K562 (cell line): ENCODE measurements around the gene NACAD. TPM values are rescaled to one million over a fixed set of nuclear protein-coding genes. Genes with fewer than 3 reads are reported as not detected.

Experiments
- BDP1 ChIP-seq: IDR thresholded peaks from 3 replicates; pipeline ENCODE4 v1.6.1; 2011; ENCODE audit not compliant: insufficient read length, insufficient read depth
- CTCF ChIP-seq, 3 experiments: IDR thresholded peaks in 2 of 3; conservative IDR thresholded peaks in 1 of 3; 2 replicates each; pipeline ENCODE4 v1.5.1; 2011 to 2012; ENCODE audit warnings: low read length in 3 of 3, mild to moderate bottlenecking in 3 of 3, control low read depth in 2 of 3, improper control_type of control experiment in 1 of 3, inconsistent platforms in 1 of 3, low read depth in 1 of 3, mixed read lengths in 1 of 3, moderate library complexity in 1 of 3; ENCODE audit not compliant: insufficient read depth in 2 of 3
- DLX4 ChIP-seq: fragments of 250-450 bp; sonication (Bioruptor Pico); IDR thresholded peaks from 2 replicates; pipeline ENCODE4 v1.6.1; 2021; ENCODE audit warnings: mild to moderate bottlenecking
- E2F3 ChIP-seq: fragments of 250-450 bp; sonication (Bioruptor Pico); IDR thresholded peaks from 2 replicates; pipeline ENCODE4 v1.4.0; 2020; ENCODE audit warnings: mild to moderate bottlenecking
- EHMT2 ChIP-seq: fragments of 450-650 bp; IDR thresholded peaks from 2 replicates; pipeline ENCODE4 v1.6.1; 2018; ENCODE audit warnings: antibody characterized with exemption
- HDAC8 ChIP-seq: fragments of 450-650 bp; IDR thresholded peaks from 2 replicates; pipeline ENCODE4 v1.6.1; 2016; ENCODE audit warnings: mild to moderate bottlenecking, missing genetic modification characterization, moderate library complexity, missing compliant biosample characterization
- MBD1 ChIP-seq: fragments of 250-450 bp; sonication (Bioruptor Pico); IDR thresholded peaks from 2 replicates; pipeline ENCODE4 v1.8.0; 2022; ENCODE audit warnings: inconsistent platforms
- MCM3 ChIP-seq: fragments of 450-650 bp; IDR thresholded peaks from 2 replicates; pipeline ENCODE4 v1.6.1; 2016
- MECOM ChIP-seq: fragments of 250-450 bp; sonication (Bioruptor Pico); IDR thresholded peaks from 2 replicates; pipeline ENCODE4 v1.8.0; 2022; ENCODE audit warnings: inconsistent platforms
- NFIC ChIP-seq: fragments of 450-650 bp; IDR thresholded peaks from 2 replicates; pipeline ENCODE4 v1.6.1; 2017; ENCODE audit warnings: mild to moderate bottlenecking, inconsistent platforms
- NR4A1 ChIP-seq, 2 experiments: fragments of 250-450 bp in 1 of 2; fragments of 450-650 bp in 1 of 2; sonication (Bioruptor Pico) in 1 of 2; IDR thresholded peaks; 2 replicates each; pipeline versions ENCODE4 v1.4.0 to v1.6.1; 2016 to 2020; ENCODE audit warnings: mild to moderate bottlenecking in 2 of 2, missing compliant biosample characterization in 1 of 2, missing genetic modification characterization in 1 of 2, moderate library complexity in 1 of 2
- POLR3A ChIP-seq: IDR thresholded peaks from 2 replicates; pipeline ENCODE4 v1.6.1; 2011; ENCODE audit warnings: borderline replicate concordance, mild to moderate bottlenecking, moderate library complexity; ENCODE audit not compliant: insufficient read length, insufficient read depth; ENCODE audit errors: extremely low read depth
- SNIP1 ChIP-seq: fragments of 450-650 bp; IDR thresholded peaks from 2 replicates; pipeline ENCODE4 v1.7.1; 2017; ENCODE audit warnings: low read depth, mild to moderate bottlenecking
- ZBTB11 ChIP-seq, 3 experiments: fragments of 200-800 bp in 1 of 3; fragments of 250-450 bp in 1 of 3; fragments of 450-650 bp in 1 of 3; sonication (Bioruptor Pico) in 1 of 3; sonication (Bioruptor generic) in 1 of 3; formaldehyde crosslinking in 1 of 3; IDR thresholded peaks; 2 replicates each; pipeline versions ENCODE4 v1.6.1 to v1.8.0; 2016 to 2022; ENCODE audit warnings: mild to moderate bottlenecking in 2 of 3, missing genetic modification characterization in 2 of 3, missing compliant biosample characterization in 1 of 3, moderate library complexity in 1 of 3
- ZC3H4 ChIP-seq: sonication (generic); formaldehyde crosslinking; IDR thresholded peaks from 2 replicates; pipeline ENCODE4 v1.9.0; 2021; ENCODE audit warnings: missing genetic modification reagents, borderline replicate concordance
- ZFP36 ChIP-seq: fragments of 150-350 bp; IDR thresholded peaks from 2 replicates; pipeline ENCODE4 v1.6.1; 2018; ENCODE audit warnings: low read length, low read depth; ENCODE audit not compliant: partially characterized antibody
- ZNF146 ChIP-seq: IDR thresholded peaks from one replicate; pipeline ENCODE4 v1.6.1; 2018; ENCODE audit warnings: missing compliant biosample characterization; ENCODE audit not compliant: unreplicated experiment
- ZNF184 ChIP-seq: sonication (generic); formaldehyde crosslinking; IDR thresholded peaks from 2 replicates; pipeline ENCODE4 v1.5.0; 2020; ENCODE audit warnings: missing genetic modification reagents
- ZNF695 ChIP-seq: fragments of 450-650 bp; formaldehyde crosslinking; IDR thresholded peaks from 2 replicates; pipeline ENCODE4 v1.4.0; 2020; ENCODE audit warnings: mild to moderate bottlenecking, moderate library complexity
- ZZZ3 ChIP-seq: fragments of 450-650 bp; IDR thresholded peaks from 2 replicates; pipeline ENCODE4 v1.6.1; 2016; ENCODE audit warnings: antibody characterized with exemption, mild to moderate bottlenecking, moderate library complexity
- polyA plus RNA-seq, 8 experiments: library from polyadenylated mRNA; depleted of rRNA in 4 of 8; stranded (reverse) in 5 of 8; unstranded in 3 of 8; fragments of >200 nt; fragmentation: Nextera tagmentation in 2 of 8; fragmentation: Illumina TruSeq in 1 of 8; extraction: Ambion mirVana in 2 of 8; extraction: Trizol in 1 of 8; gene quantifications; 2 replicates each; pipeline versions ENCODE4 v1.2.1 to v1.2.3, GENCODE V29; 2011 to 2014; ENCODE audit warnings: inconsistent platforms in 1 of 8, missing spikeins in 1 of 8
- total RNA-seq, 7 experiments: library from RNA; depleted of rRNA in 6 of 7; stranded (reverse); fragments of >200 nt in 6 of 7; fragmentation: Illumina TruSeq in 2 of 7; extraction: Trizol in 2 of 7; gene quantifications; 2 replicates each; pipeline versions ENCODE4 v1.2.1 to v1.2.3, GENCODE V29; 2011 to 2021; ENCODE audit warnings: low replicate concordance in 1 of 7

Gene NACAD
- total and polyA plus RNA-seq, 9 of the 15 experiments (the other 6 are each of a cell fraction or from before 2014, with no cell fraction given): under 0.01 to 0.03 (median 0.02) TPM; not detected in 5

- TF ChIP-seq CTCF (IDR thresholded peaks at IDR 0.05 in 2 of 3, conservative IDR thresholded peaks at IDR 0.05 in 1 of 3; ENCODE audit: insufficient read depth in 2 of 3, low read depth in 1 of 3, low read length in 3 of 3) (peak; percentile 57 to 73 (median 68)), MCM3 (no peak), NFIC (peak; percentile 60), EHMT2 (peak; percentile 82), DLX4 (CRISPR knock-in tag) (no peak), E2F3 (no peak), ZFP36 (peak; percentile 17), ZNF184 (CRISPR knock-in tag) (no peak), HDAC8 (tag) (no peak), ZNF695 (CRISPR knock-in tag) (no peak), ZC3H4 (CRISPR knock-in tag) (no peak; the same call in 1 of the 2 replicates), ZZZ3 (peak; percentile 10; the same call in 1 of the 2 replicates), POLR3A (no peak), SNIP1 (no peak), NR4A1 (CRISPR knock-in tag; IDR thresholded peaks at IDR 0.05) (no peak), NR4A1 (tag; IDR thresholded peaks at IDR 0.05) (no peak), MBD1 (no peak), BDP1 (no peak), ZNF146 (CRISPR knock-in tag) (no peak), MECOM (CRISPR knock-in tag) (no peak), ZBTB11 (CRISPR knock-in tag; IDR thresholded peaks at IDR 0.05) (peak in 1 of 3 experiments; percentile 82; a peak in 2 of 6 replicates)
Observed at GRCh38 chr7:45111298-45112223, 22.8 kb upstream of the NACAD start, which contains the start of gene TBRG4 (continued).
